ENCODE measurements around the gene PNKP. TPM values are rescaled to one million over a fixed set of nuclear protein-coding genes. Genes with fewer than 3 reads are reported as not detected.
"Not testable (repeated sequence)": the region's sequence is repeated elsewhere in the genome, so short reads cannot be mapped to it uniquely, and the experiment has no call there.

Gene PNKP
- total RNA-seq, 3 donors from 2014 or later: 84.3 to 114 (median 111) TPM

GRCh38 chr19:49824662-49825061, 42.7 kb downstream of the PNKP start:
- TF ChIP-seq, protein P1, sequence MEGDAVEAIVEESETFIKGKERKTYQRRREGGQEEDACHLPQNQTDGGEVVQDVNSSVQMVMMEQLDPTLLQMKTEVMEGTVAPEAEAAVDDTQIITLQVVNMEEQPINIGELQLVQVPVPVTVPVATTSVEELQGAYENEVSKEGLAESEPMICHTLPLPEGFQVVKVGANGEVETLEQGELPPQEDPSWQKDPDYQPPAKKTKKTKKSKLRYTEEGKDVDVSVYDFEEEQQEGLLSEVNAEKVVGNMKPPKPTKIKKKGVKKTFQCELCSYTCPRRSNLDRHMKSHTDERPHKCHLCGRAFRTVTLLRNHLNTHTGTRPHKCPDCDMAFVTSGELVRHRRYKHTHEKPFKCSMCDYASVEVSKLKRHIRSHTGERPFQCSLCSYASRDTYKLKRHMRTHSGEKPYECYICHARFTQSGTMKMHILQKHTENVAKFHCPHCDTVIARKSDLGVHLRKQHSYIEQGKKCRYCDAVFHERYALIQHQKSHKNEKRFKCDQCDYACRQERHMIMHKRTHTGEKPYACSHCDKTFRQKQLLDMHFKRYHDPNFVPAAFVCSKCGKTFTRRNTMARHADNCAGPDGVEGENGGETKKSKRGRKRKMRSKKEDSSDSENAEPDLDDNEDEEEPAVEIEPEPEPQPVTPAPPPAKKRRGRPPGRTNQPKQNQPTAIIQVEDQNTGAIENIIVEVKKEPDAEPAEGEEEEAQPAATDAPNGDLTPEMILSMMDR (IDR thresholded peaks at IDR 0.05): no peak
- ATAC-seq: no peak

DNA sequence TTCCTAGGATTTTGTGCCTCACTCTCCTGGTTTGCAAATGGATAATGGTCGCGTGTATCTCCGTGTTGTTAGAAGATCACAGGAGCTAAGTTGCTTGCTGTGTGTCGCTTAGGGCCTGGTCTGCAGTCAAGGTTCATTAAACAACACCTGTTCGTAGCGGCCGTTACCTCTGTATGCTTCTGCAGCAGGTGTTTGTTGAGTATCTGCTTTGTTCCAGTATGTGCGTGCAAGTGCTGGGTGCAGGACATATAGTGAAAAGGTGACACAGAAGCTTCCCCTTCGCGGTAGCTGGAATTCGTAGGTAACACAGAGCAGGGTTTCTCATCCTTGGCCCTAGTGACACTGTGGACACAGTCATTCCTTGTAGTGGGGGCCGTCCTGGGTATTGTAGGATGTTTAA, 43.9 kb downstream of the PNKP start:
- no peak for ATAC-seq
- H3K36me3 ChIP-seq (ENCODE audit: low read depth): peaks cover 4% of the 10 kb centered on the region
- intact Hi-C loops (cut with DNase I, micrococcal nuclease): no loop called here
- H3K4me3 ChIP-seq: no peak overlapping the region
- no peaks in the 10 kb centered on the region for H3K9me3 ChIP-seq
- peaks cover 6% of the 10 kb centered on the region for H3K4me1 ChIP-seq (ENCODE audit: low read depth)
- DNase-seq: no peak
- TF ChIP-seq, protein P1 (IDR thresholded peaks at IDR 0.05): no peak

More at GRCh38 chr19:49824662-49825061, 42.7 kb downstream of the PNKP start:
- Histone ChIP-seq H3K9me3 (no peaks in the 10 kb centered on the region), H3K36me3 (ENCODE audit: low read depth) (peaks cover 4% of the 10 kb centered on the region), H3K4me1 (ENCODE audit: low read depth) (no peaks in the 10 kb centered on the region), H3K4me3 (no peak overlapping the region)
- DNase-seq: no peak
- intact Hi-C loops (cut with DNase I, micrococcal nuclease): no loop called here

DNA sequence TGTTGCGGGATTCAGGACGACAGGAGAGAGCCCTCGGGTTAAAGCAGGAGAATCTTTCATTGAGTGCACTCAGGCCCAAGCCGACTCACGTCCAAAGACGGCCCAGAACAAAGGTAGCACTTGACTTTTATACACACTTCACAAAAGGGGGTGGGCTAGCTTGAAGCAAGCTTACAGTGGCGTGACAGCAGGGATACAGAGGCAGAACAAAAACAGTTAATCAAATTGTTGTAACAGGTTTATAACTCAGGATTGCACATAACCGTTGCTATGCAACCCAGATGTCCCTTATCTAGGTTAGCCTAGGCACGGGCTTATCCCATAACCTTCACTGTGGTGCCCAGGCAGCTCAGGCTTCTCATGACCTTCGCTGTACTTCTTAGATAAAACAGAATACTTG, 47.3 kb downstream of the PNKP start:
- TF ChIP-seq, protein P1 (IDR thresholded peaks at IDR 0.05): no peak
- peaks cover 13% of the 10 kb centered on the region for H3K4me1 ChIP-seq (ENCODE audit: low read depth)
- H3K4me3 ChIP-seq: no peak overlapping the region
- ATAC-seq: no peak
- no peaks in the 10 kb centered on the region for H3K9me3 ChIP-seq
- no peaks in the 10 kb centered on the region for H3K36me3 ChIP-seq (ENCODE audit: low read depth)
- no peak for DNase-seq
- intact Hi-C loops (cut with DNase I, micrococcal nuclease): no loop called here

DNA sequence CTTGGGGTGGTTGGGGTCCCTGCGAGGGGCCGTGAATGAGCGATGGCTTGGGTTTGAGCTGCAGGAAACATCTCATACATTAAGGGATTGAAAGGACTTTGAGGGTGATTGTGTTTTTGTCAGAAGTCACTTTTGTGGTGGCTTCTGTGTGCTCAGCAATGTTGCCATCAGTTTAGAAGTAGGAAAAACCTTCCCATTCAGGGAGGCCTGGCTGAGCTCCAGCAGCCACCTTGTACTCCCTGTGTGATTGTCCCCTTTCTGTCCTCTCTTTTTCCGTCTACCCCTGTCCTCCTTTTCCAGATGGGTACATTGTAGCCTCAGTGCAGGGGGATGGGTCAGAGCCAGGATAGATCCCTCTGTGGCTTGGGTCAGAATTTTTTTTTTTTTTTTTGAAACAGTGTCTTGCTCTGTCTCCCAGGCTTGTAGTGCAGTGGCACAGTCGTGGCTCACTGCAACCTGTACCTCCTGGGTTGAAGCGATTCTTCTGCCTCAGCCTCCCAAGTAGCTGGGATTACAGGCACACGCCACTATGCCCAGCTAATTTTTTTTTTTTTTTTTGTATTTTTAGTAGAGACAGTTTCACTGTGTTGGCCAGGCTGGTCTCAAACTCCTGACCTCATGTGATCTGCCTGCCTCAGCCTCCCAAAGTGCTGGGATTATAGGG, 47.8 kb downstream of the PNKP start:
- H3K9me3 ChIP-seq; DNase-seq; H3K36me3 ChIP-seq (ENCODE audit: low read depth); intact Hi-C loops (cut with DNase I, micrococcal nuclease); ATAC-seq; H3K4me3 ChIP-seq: not testable (repeated sequence)
- H3K4me1 ChIP-seq (ENCODE audit: low read depth): peaks cover 13% of the 10 kb centered on the region

- Histone ChIP-seq H3K4me1 (ENCODE audit: low read depth) (peaks cover 13% of the 10 kb centered on the region), H3K4me3 (peak overlapping the region; percentile 35), H3K36me3 (ENCODE audit: low read depth) (no peaks in the 10 kb centered on the region), H3K9me3 (no peaks in the 10 kb centered on the region)
- DNase-seq (peak in 1 of 3 donors; percentile 69), ATAC-seq (peak; percentile 3)
- TF ChIP-seq, protein P1 (IDR thresholded peaks at IDR 0.05): no peak
- intact Hi-C loops (cut with DNase I, micrococcal nuclease): no loop called here
These were observed 48.6 kb downstream of the PNKP start for GRCh38 chr19:49818649-49819370.

- Histone ChIP-seq H3K9me3 (no peaks in the 10 kb centered on the region), H3K4me3 (peak within 1 kb of the TSS; percentile 35), H3K36me3 (ENCODE audit: low read depth) (peaks cover 6% of the 10 kb centered on the region), H3K4me1 (ENCODE audit: low read depth) (peaks cover 13% of the 10 kb centered on the region)
- DNase-seq (peak; percentile 88 to 91 (median 90)), ATAC-seq (peak; percentile 82)
- intact Hi-C loops (cut with DNase I, micrococcal nuclease): no loop called here
- TF ChIP-seq, protein P1 (IDR thresholded peaks at IDR 0.05): peak; percentile 21
These were observed 49.3 kb downstream of the PNKP start, which contains the start of gene MED25 for GRCh38 chr19:49817964-49818648. TSS of gene MED25 (plus strand) at chr19:49818289. CDS start at chr19:49818342, 53 bp downstream.
